Stomach (tissue), 4 donors: Measurements from ENCODE around the gene PPY.

Source experiments
- POLR2A ChIP-seq, 4 donors: fragments of 450-650 bp; IDR thresholded peaks; one replicate each; pipeline ENCODE4 v1.6.1; 2016; ENCODE audit warnings: antibody characterized with exemption in 4 of 4, control low read depth in 2 of 4, mild to moderate bottlenecking in 1 of 4, moderate library complexity in 1 of 4
- TF ChIP-seq, protein P1 (sequence below), 7 experiments: fragments of 450-650 bp in 4 of 7; fragments of 200-600 bp in 3 of 7; sonication (generic) in 3 of 7; IDR thresholded peaks; one replicate each; pipeline ENCODE4 v1.5.1; 2016 to 2019; ENCODE audit warnings: antibody characterized with exemption in 7 of 7, control low read depth in 2 of 7, mild to moderate bottlenecking in 1 of 7

DNA sequence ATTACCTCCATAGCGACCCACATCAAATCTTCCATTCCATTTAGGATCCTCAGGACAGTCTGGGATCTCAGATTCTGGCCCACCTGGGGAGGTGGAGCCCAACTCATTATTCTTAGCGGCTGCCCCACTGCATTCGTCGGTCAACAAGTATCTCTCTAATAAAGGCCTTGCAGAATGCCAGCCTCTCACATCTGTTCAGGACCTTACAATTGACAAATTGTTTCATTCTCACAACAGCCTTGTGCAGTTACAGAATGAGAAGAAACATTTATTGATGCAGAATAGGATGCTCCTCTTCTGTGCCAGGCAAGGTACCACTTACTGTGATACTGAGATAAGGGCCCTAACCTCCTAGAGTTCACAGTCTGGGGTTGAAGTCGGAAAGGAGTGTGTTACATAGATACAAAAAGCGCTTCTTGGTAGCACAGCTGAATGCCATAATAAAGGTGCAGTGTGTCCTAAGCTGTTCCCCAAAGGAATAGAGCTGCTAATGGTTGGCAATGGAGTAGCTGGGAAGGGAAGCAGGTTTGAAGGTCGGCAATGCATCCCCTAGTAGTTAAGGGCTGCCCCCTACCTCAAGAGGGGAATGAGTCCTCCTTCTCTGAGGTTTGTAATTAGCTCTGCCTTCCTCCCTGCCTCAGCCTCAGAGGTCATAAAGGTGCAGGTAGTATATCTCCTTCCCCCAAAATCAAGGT, 32.6 kb downstream of the PPY start:
- TF ChIP-seq, protein P1, sequence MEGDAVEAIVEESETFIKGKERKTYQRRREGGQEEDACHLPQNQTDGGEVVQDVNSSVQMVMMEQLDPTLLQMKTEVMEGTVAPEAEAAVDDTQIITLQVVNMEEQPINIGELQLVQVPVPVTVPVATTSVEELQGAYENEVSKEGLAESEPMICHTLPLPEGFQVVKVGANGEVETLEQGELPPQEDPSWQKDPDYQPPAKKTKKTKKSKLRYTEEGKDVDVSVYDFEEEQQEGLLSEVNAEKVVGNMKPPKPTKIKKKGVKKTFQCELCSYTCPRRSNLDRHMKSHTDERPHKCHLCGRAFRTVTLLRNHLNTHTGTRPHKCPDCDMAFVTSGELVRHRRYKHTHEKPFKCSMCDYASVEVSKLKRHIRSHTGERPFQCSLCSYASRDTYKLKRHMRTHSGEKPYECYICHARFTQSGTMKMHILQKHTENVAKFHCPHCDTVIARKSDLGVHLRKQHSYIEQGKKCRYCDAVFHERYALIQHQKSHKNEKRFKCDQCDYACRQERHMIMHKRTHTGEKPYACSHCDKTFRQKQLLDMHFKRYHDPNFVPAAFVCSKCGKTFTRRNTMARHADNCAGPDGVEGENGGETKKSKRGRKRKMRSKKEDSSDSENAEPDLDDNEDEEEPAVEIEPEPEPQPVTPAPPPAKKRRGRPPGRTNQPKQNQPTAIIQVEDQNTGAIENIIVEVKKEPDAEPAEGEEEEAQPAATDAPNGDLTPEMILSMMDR (IDR thresholded peaks at IDR 0.05): no peak
- TF ChIP-seq POLR2A (IDR thresholded peaks at IDR 0.05): no peak
